Putamen (tissue), 1 donor: ENCODE measurements around the gene CCDC192.
A peak's percentile ranks its signal among the peaks of the same experiment; 100 is the strongest.

Experiments
- DNase-seq: peaks from one replicate; pipeline ENCODE4 v3.0.0-alpha.2; 2016; ENCODE audit warnings: low spot score

The CCDC192 gene

DNA sequence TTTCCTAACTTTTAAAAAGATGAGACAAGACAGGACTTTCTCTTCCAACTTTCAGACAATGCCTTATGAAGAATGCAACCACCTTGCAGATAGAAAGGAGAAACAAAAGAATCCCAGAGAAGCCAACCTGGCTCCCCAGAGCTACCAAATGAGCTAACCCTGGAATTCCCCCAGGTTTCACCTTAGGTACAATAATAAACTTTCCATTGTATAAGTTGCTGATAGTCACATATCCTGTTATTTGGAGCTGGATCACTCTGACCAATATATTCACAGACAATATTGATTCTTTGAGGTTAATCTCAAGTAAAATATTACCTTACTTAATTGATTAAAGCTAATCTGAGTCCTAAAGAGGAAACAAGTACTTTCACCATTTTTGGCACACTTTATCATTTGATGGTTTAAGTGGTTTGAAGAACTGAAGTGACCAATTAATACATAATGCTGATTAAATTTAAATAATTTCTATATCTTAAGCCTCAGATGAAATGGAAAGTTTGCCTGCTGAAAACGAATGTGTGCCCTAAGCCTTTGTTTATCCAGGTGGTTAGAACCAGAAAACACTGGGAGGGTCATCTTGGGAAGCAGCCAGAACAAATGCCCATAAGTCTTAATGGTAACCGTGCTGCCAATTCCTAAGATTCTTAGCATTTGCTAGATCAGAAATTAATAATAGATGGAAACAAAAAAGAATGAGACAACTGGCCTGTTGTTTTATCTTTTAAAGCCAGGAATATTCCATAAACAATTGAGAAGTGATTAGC lies 220.8 kb downstream of the CCDC192 start:
- DNase-seq, result no peak

DNA sequence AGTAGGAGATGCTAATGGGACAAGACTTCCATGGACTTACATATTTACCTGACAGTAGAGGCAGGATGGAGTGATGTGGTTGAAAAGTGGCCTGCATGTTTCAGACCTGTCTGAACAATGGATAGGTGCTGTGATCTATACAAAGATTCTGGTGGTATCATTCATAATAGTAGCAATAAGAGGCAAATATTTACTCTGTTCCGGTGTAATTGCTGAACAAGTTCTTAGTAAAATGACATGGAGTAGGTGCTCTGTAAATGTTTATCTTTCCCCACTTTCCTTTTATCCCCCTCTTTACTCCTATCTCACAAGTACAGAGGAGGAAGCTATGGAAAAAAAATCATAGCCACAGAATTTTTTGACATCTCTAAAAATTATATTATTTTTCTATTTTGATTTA lies 221.4 kb downstream of the CCDC192 start:
- DNase-seq, result no peak

DNA sequence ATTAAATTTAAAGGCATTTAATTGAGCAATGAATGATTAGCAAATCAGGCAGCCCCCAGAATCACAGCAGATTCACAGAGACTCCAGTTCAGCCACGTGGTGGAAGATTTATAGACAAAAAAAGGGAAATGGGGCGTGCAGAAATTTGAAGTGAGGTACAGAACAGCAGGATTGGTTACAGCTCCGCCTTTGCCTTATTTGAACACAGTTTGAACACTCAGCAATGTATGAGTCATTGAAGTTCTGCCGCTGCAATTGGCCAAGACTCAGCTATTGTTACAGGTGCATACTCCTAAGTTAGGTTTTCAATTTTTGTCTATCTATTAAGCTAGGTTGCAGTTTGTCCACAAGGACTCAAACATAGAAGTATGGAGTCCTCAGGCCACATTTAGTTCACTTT lies 222.7 kb downstream of the CCDC192 start:
- peak; percentile 68 for DNase-seq

DNA sequence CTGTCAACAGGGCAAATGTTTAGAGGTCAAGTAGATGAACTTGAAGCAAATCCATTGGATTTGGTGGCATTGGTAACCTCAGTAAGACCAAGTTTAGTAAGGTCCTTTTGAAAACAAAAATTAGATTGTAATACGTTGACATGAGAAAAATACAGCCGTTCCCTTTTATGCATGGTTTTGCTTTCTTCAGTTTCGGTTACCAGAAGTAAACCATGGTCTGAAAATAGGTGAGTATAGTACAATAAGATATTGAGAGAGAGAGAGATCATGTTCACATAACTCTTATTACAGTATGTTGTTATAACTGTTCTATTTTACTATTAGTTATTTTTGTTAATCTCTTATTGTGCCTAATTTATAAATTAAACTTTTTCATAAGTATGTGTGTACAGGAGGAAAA lies 223.8 kb downstream of the CCDC192 start:
- DNase-seq, result no peak

GRCh38 chr5:127928053-127928452 lies 224.9 kb downstream of the CCDC192 start:
- DNase-seq, result no peak

- no peak for DNase-seq
Measured at GRCh38 chr5:127930311-127930710, 227.1 kb downstream of the CCDC192 start.

DNA sequence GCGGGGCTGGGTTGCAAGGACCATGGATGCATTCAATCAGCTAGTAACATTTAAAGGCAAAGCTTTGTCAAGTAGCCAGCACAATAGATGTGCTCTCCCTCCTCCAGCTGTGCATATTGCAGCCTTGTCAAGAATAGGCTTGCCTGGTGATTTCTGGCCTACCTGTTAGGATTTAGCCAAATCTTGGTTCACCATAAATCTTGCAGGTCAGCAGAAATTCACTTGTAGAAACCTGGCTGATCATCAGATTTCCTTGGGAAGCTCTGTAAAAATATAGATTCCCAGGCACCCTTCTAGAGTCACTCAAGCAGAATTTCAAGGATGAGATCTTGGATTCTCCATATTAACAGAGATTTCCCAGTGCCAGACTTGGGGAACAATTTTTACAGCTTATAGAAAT lies 228.2 kb downstream of the CCDC192 start:
- no peak for DNase-seq

DNA sequence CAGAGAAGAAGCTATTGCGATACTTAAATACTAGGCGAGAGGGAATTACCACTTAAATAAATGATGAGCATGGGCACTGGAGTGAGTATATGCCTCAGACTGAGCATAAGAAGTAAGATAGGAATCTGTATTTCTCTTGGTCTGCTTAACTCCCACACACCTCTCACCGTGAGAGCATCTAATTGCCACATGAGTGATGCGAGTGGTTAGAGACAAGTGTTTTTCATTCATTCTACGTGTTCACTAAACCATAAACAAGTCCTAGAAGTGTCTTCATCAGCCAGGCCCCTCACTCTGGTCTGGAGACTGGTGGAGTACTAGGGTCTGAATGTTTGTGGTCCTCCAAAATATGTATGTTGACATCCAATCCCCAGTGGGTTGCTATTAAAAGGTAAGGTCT lies 230.2 kb downstream of the CCDC192 start:
- DNase-seq, result no peak

GRCh38 chr5:127934791-127935256 lies 231.6 kb downstream of the CCDC192 start:
- DNase-seq, result no peak

DNA sequence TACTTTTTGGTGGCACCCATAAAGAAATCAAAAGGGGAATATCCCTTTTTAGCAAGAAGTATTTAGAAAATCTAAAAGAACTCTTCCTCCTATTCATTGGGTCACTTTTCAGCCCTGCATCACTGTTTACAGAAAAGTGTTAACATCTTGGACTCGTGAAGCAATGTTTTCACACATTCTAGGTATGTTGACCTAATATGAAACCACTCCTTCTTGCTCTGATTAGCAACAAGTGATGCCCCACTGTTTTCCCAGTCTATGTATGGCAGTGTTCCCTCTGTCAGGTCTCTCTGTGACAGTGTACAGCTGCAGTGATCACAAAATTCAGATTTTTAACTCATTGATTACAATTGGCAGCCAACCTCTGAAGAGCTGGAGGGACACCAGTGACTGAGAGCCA lies 232.2 kb downstream of the CCDC192 start:
- no peak for DNase-seq

DNA sequence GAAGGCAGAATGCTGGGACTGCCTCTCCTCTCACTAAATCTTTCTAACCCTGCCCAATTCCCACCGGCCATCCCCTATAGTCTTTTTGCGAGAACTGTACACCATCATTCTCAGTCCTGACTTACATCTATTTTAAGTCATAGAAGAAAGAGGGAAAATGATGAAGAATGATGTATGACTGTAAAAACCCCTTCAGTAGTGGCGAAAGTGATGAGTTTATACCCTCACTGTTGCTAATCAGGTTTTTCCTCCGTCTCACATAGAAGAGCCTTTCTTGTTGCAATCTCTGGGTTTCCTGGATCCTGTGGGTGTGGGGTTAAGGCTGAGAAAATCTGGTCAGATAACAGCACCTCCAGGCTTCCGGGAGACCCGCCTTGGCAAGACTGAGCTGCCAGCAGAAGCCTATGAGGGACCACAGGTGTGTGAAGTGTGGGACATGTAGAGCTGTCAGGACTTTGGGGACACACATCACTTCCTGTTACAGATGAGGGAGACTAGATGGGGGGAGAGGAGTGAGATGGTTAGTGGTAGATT lies 233.3 kb downstream of the CCDC192 start:
- no peak for DNase-seq

GRCh38 chr5:127938746-127939145 lies 235.6 kb downstream of the CCDC192 start:
- no peak for DNase-seq

- no peak for DNase-seq
Measured at GRCh38 chr5:127940854-127941253, 237.7 kb downstream of the CCDC192 start.

DNA sequence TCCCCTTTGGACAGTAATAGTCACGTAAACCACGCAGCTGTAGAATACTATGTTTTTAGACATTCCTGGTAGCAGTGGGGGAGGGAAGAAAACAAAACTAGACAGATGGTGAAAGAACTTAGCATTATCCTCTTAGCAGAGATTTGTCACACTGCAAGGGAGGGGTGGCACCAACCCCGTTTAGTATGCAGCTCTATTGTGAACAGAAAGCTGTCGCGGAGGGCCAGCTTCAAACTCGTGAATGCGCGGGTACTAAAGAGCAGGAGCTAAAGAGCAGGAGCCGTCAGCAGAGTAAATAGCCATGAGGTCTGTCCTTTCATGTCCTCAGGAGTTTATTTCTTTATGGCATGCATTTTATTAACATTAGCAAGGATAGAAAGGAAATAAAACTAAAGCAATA lies 238.5 kb downstream of the CCDC192 start:
- no peak for DNase-seq

DNA sequence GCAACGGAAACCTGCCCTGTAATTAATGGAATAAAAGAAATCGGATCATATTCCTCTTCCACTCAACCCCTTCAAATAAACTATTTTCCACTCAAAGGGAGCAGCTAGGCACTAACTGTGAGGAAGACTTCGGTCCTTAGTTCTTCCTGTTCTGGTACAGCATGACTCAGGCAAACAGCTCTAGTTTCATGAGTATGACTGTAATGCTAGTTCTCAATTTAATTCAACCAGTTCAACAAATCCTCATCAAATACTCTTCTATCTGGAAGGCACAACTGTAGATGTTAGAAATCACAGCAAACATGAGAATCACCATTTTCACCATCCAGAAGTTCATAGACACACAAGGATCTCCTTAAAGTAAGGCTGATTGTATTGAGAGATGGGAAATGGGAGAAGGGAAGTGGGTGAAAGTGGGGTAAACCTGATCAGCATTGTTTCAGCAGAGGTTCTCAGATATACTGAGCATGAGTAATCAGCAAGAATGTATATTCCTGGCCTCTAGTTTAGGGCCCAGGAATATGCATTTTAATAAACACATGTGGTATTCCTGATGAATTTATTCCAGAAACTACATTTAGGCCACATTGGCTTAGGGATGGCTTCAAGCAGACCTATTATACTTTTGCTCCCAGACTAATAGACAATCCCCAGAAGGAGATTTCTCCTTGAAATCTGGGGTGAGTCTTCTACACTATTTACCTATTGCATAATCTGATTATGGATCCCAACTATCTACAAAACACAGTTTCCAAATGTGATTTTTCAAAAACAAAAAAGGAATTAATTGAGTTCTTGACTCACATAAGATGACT lies 239.3 kb downstream of the CCDC192 start:
- DNase-seq, result no peak

DNA sequence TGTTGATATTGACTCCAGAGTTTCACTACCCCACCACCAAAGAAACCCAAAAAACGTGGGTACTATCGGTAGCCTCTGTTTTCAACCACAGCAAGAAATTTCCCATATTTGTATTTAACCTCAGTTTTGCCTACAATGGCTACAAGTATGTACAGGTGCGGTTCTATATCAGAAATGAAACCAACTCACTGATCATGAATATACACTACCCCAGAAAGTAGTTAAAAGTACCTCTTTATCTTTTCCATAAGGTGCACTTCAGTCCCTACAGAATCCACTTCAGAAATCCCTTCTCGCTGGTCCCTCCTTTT lies 239.8 kb downstream of the CCDC192 start:
- DNase-seq, result no peak

DNA sequence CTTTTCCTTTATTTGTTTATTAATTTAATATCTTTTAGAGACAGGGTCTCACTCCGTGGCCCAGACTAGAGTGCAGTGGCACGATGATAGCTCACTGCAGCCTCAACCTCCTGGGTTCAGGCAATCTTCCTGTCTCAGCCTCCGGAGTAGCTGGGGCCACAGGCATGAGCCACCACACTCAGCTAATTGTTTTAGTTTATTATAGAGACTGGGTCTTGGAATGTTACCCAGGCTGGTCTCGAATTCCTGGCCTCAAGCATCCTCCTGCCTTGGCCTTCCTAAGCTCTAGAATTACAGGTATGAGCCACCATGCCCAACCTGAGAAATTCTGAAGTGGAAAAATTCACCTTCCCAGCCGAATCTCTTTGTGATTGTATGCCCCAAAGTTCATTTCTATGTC lies 240.9 kb downstream of the CCDC192 start:
- no peak for DNase-seq

DNA sequence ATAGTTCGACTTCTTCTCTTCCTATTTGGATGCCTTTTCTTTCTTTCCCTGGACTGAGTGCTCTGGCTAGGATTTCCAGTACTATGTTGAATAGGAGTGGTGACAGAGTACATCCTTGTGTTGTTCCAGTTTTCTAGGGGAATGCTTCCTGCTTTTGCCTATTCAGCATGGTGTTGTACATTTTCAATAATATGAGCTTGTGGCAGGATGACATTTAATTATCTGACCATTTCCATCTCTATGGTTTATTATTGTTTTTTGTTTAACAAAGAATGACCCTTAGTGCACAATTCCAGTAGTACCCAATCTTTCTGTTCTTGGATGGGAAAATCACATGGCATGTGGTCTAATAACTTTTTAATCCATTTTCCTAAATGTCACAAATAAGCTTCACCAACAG lies 244.8 kb downstream of the CCDC192 start:
- no peak for DNase-seq

- DNase-seq, result no peak
Measured at GRCh38 chr5:127950707-127951391, 247.7 kb downstream of the CCDC192 start.

DNA sequence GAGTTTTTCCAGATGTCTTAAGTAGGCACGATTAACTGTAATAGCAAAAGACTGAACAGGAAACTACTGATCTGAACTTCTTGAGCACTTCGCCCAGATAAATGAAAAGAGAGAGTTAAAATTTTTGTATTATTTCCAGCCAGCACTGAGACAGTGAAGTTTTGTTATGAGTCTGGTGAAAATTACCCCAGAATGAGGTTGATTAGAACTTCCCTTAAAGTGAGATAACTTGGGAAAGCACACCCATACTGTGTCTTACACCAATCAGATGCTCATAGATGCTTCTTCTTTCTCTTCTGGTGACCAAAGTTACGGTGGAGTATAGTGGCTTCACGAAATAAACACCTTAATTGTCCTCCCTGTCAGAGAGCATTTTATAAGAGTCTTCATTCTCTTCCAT lies 248.6 kb downstream of the CCDC192 start:
- DNase-seq, result no peak

GRCh38 chr5:127957183-127957582 lies 254.0 kb downstream of the CCDC192 start:
- DNase-seq, result no peak

DNA sequence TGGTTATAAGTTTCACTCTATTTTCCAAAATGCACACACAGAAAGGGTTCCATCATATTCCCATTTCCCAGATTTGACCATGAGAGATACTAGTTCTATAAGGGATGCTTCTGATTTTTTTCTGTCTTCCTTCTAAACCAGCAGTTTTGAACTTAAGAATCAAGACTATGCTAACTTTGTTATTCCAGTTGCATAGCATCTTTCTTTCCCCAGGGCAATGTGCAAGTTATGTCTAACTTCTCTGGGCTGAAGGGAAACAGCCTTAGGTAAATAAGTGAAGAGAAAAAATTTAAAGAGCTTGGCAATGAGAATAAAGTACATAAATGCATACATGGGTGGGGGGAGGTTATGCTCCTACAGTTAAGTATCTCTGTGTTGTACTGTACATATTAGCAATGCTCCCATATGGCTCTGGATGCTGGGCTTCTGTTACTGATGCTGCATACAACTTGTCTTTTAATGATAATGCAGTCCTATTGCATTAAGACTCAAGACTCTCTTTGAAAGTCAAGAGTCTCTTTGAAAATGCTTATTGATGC lies 254.6 kb downstream of the CCDC192 start:
- DNase-seq, result no peak
